ENCODE measurements around the gene DISP3. TPM values are rescaled to one million over a fixed set of nuclear protein-coding genes. Genes with fewer than 3 reads are reported as not detected.

Gene DISP3
- polyA plus RNA-seq, 1 of the 3 experiments (the other 2 are of a cell fraction) = 0.08 TPM

GRCh38 chr1:11539850-11540772 lies 61.2 kb downstream of the DISP3 start:
- Histone ChIP-seq H3K4me3 (ENCODE audit: low read depth in 2 of 2, low read length in 1 of 2) (no peak overlapping the region), H3K36me3 (replicated peaks in 1 of 2; ENCODE audit: control insufficient read depth in 1 of 2, insufficient read depth in 2 of 2, low read length in 1 of 2) (no peaks in the 10 kb centered on the region), H3K79me2 (ENCODE audit: insufficient read depth) (no peaks in the 10 kb centered on the region), H3K27me3 (ENCODE audit: insufficient read depth) (no peaks in the 10 kb centered on the region), H3K4me1 (ENCODE audit: control insufficient read depth in 1 of 2, insufficient read depth in 2 of 2, low read depth in 1 of 2, low read length in 1 of 2) (peaks cover 0 to 17% of the 10 kb centered on the region in 2 experiments; a peak in 1 of 4 replicates), H3K4me2 (no peak overlapping the region), H3F3A (replicated peaks; ENCODE audit: insufficient read depth) (no peaks in the 10 kb centered on the region), H3K9ac (no peak overlapping the region), H4K20me1 (ENCODE audit: insufficient read depth) (no peaks in the 10 kb centered on the region), H3K9me3 (no peaks in the 10 kb centered on the region), H3K27ac (ENCODE audit: low read depth in 2 of 2, low read length in 1 of 2) (no peak overlapping the region), H3K9me2 (no peaks in the 10 kb centered on the region), H2AFZ (ENCODE audit: low read depth) (no peak overlapping the region)
- ChIA-PET CTCF (interaction anchor here (1.4 kb wide), 1 partner anchor 81 kb away, joined by 4 read pairs; no protein-coding TSS in a partner anchor), POLR2A (no interaction called here)
- 35% methylated on average over 13 of the region's 18 CpGs for WGBS (ENCODE audit: low lambda C conversion rate)
- no peak for TF ChIP-seq SIN3A (IDR thresholded peaks at IDR 0.05; ENCODE audit: borderline replicate concordance, low read depth, low read length)
- DNase-seq = no peak

- Histone ChIP-seq H3K9me3 (no peaks in the 10 kb centered on the region), H3K36me3 (replicated peaks in 1 of 2; ENCODE audit: control insufficient read depth in 1 of 2, insufficient read depth in 2 of 2, low read length in 1 of 2) (no peaks in the 10 kb centered on the region), H3K27me3 (ENCODE audit: insufficient read depth) (no peaks in the 10 kb centered on the region), H2AFZ (ENCODE audit: low read depth) (no peak overlapping the region), H3K79me2 (ENCODE audit: insufficient read depth) (no peaks in the 10 kb centered on the region), H3K9me2 (no peaks in the 10 kb centered on the region), H3K4me1 (ENCODE audit: control insufficient read depth in 1 of 2, insufficient read depth in 2 of 2, low read depth in 1 of 2, low read length in 1 of 2) (peaks cover 0 to 21% of the 10 kb centered on the region in 2 experiments; a peak in 1 of 4 replicates), H3K4me3 (ENCODE audit: low read depth in 2 of 2, low read length in 1 of 2) (no peak overlapping the region), H4K20me1 (ENCODE audit: insufficient read depth) (no peaks in the 10 kb centered on the region), H3F3A (replicated peaks; ENCODE audit: insufficient read depth) (no peaks in the 10 kb centered on the region), H3K9ac (no peak overlapping the region), H3K27ac (ENCODE audit: low read depth in 2 of 2, low read length in 1 of 2) (no peak overlapping the region), H3K4me2 (no peak overlapping the region)
- no peak for DNase-seq
- TF ChIP-seq TAF1 (IDR thresholded peaks at IDR 0.05; ENCODE audit: borderline replicate concordance, low read depth, low read length) (no peak), CHD2 (IDR thresholded peaks at IDR 0.05; ENCODE audit: low read length, partially characterized antibody) (no peak)
- 15% methylated on average over 12 of the region's 12 CpGs for WGBS (ENCODE audit: low lambda C conversion rate)
- CTCF ChIA-PET = no interaction called here
- POLR2A ChIA-PET = no interaction called here
Measured at GRCh38 chr1:11540773-11541160, 61.8 kb downstream of the DISP3 start.

- no peaks in the 10 kb centered on the region for H3K9me3 ChIP-seq
- no peaks in the 10 kb centered on the region for H3F3A ChIP-seq (replicated peaks; ENCODE audit: insufficient read depth)
- CTCF ChIA-PET = interaction anchor here (1.4 kb wide), 1 partner anchor 31 kb away, joined by 4 read pairs; no protein-coding TSS in a partner anchor
- POLR2A ChIA-PET = no interaction called here
- no peaks in the 10 kb centered on the region for H3K27me3 ChIP-seq (ENCODE audit: insufficient read depth)
- no peak overlapping the region for H2AFZ ChIP-seq (ENCODE audit: low read depth)
- no peak overlapping the region for H3K9ac ChIP-seq
- WGBS (ENCODE audit: low lambda C conversion rate) = 55% methylated on average over 7 of the region's 7 CpGs
- TF ChIP-seq MEF2A (IDR thresholded peaks at IDR 0.05; ENCODE audit: borderline replicate concordance, low read depth) = no peak
- TF ChIP-seq YY1 (IDR thresholded peaks at IDR 0.05; ENCODE audit: low read depth) = no peak
- TF ChIP-seq USF1 (IDR thresholded peaks at IDR 0.05; ENCODE audit: borderline replicate concordance, low read depth) = no peak
- TF ChIP-seq ZBTB33 (IDR thresholded peaks at IDR 0.05; ENCODE audit: borderline replicate concordance, low read depth) = no peak
- no peak for TF ChIP-seq NFIC (IDR thresholded peaks at IDR 0.05; ENCODE audit: borderline replicate concordance)
- TF ChIP-seq NRF1 (IDR thresholded peaks at IDR 0.05; ENCODE audit: low read depth, low read length) = no peak
- TF ChIP-seq EP300 (IDR thresholded peaks at IDR 0.05; ENCODE audit: borderline replicate concordance in 1 of 2, low read depth in 1 of 2, low read length in 1 of 2) = no peak
- no peak for TF ChIP-seq RFX5 (IDR thresholded peaks at IDR 0.05; ENCODE audit: low read length)
- no peak for TF ChIP-seq GABPA (IDR thresholded peaks at IDR 0.05; ENCODE audit: low read depth)
- TF ChIP-seq RXRA (IDR thresholded peaks at IDR 0.05; ENCODE audit: borderline replicate concordance, low read depth) = no peak
- no peak for TF ChIP-seq FOXJ3 (CRISPR knock-in tag; IDR thresholded peaks at IDR 0.05)
- TF ChIP-seq MAX (IDR thresholded peaks at IDR 0.05; ENCODE audit: low read depth) = no peak
- H4K20me1 ChIP-seq (ENCODE audit: insufficient read depth) = no peaks in the 10 kb centered on the region
- no peaks in the 10 kb centered on the region for H3K79me2 ChIP-seq (ENCODE audit: insufficient read depth)
- no peak overlapping the region for H3K4me3 ChIP-seq (ENCODE audit: low read depth in 2 of 2, low read length in 1 of 2)
- no peaks in the 10 kb centered on the region for H3K36me3 ChIP-seq (replicated peaks in 1 of 2; ENCODE audit: control insufficient read depth in 1 of 2, insufficient read depth in 2 of 2, low read length in 1 of 2)
- H3K9me2 ChIP-seq = no peaks in the 10 kb centered on the region
- no peak overlapping the region for H3K27ac ChIP-seq (ENCODE audit: low read depth in 2 of 2, low read length in 1 of 2)
- no peak for DNase-seq
- peaks cover 0 to 25% of the 10 kb centered on the region in 2 experiments; a peak in 1 of 4 replicates for H3K4me1 ChIP-seq (ENCODE audit: control insufficient read depth in 1 of 2, insufficient read depth in 2 of 2, low read depth in 1 of 2, low read length in 1 of 2)
- no peak overlapping the region for H3K4me2 ChIP-seq
Measured at GRCh38 chr1:11541236-11541635, 62.3 kb downstream of the DISP3 start.
